ENCODE results near the gene LCAT.
"Not testable (repeated sequence)": the region's sequence is repeated elsewhere in the genome, so short reads cannot be mapped to it uniquely, and the experiment has no call there.

LCAT gene

GRCh38 chr16:67946966-67947558 is 3.1 kb upstream of the LCAT start:
- DNase-seq, result no peak

GRCh38 chr16:67946128-67946569 is 2.2 kb upstream of the LCAT start:
- no peak for DNase-seq

- no peak for DNase-seq
Measured at GRCh38 chr16:67945392-67945933, 1.5 kb upstream of the LCAT start.

- DNase-seq, result no peak
Measured at GRCh38 chr16:67944690-67945391, 921 bp upstream of the LCAT start.

GRCh38 chr16:67943256-67943618 is 683 bp downstream of the LCAT start:
- no peak for DNase-seq

- no peak for DNase-seq
Measured at GRCh38 chr16:67942510-67943255, 1.2 kb downstream of the LCAT start.

- DNase-seq, result peak; percentile 69
Measured at GRCh38 chr16:67942200-67942509, 1.8 kb downstream of the LCAT start.

GRCh38 chr16:67941469-67942199 is 2.3 kb downstream of the LCAT start:
- DNase-seq, result peak; percentile 5

GRCh38 chr16:67940446-67941089 is 3.4 kb downstream of the LCAT start:
- DNase-seq, result no peak

GRCh38 chr16:67939507-67940445 is 4.1 kb downstream of the LCAT start:
- no peak for DNase-seq

GRCh38 chr16:67937713-67938112 is 6.2 kb downstream of the LCAT start:
- not testable (repeated sequence) for DNase-seq

GRCh38 chr16:67936880-67937605 is 6.9 kb downstream of the LCAT start:
- no peak for DNase-seq

- DNase-seq, result peak; percentile 51
Measured at GRCh38 chr16:67936124-67936879, 7.6 kb downstream of the LCAT start, which contains the start of gene PSMB10. Gene PSMB10 (minus strand): TSS chr16:67936850. CDS start chr16:67936749, 101 bp downstream.

- DNase-seq, result peak; percentile 99
Measured at GRCh38 chr16:67935402-67936123, 8.4 kb downstream of the LCAT start.

GRCh38 chr16:67935101-67935401 is 8.9 kb downstream of the LCAT start:
- DNase-seq, result peak; percentile 54

- DNase-seq, result peak; percentile 45
Measured at GRCh38 chr16:67934306-67935100, 9.4 kb downstream of the LCAT start.

- DNase-seq, result no peak
Measured at GRCh38 chr16:67933805-67934204, 10.1 kb downstream of the LCAT start.

- DNase-seq, result no peak
Measured at GRCh38 chr16:67932462-67932840, 11.5 kb downstream of the LCAT start.

All from NCI-H82 (cell line).